NOMO-1 treated with DMSO at 0.1 percent for 48 hours (cell line): ENCODE measurements around the gene HYDIN.
"Not testable (repeated sequence)": the region's sequence is repeated elsewhere in the genome, so short reads cannot be mapped to it uniquely, and the experiment has no call there.

Experiments
- DNase-seq: peaks from one replicate; lab custom pipeline; 2025; ENCODE audit not compliant: unreplicated experiment; lab: John Stamatoyannopoulos, UW

The HYDIN gene

GRCh38 chr16:71143246-71143645 is 87.3 kb downstream of the HYDIN start:
- DNase-seq, result not testable (repeated sequence)

GRCh38 chr16:71110565-71110964 is 120.0 kb downstream of the HYDIN start:
- DNase-seq, result not testable (repeated sequence)

GRCh38 chr16:71109656-71110208 is 120.8 kb downstream of the HYDIN start:
- DNase-seq, result not testable (repeated sequence)

- DNase-seq, result not testable (repeated sequence)
Observed at GRCh38 chr16:71105881-71106280, 124.6 kb downstream of the HYDIN start.

GRCh38 chr16:71083573-71083972 is 146.9 kb downstream of the HYDIN start:
- DNase-seq, result not testable (repeated sequence)

GRCh38 chr16:71080777-71081176 is 149.7 kb downstream of the HYDIN start:
- not testable (repeated sequence) for DNase-seq

GRCh38 chr16:71080262-71080661 is 150.3 kb downstream of the HYDIN start:
- not testable (repeated sequence) for DNase-seq

- DNase-seq, result not testable (repeated sequence)
Observed at GRCh38 chr16:71070651-71071050, 159.9 kb downstream of the HYDIN start.

- not testable (repeated sequence) for DNase-seq
Observed at GRCh38 chr16:71069842-71070241, 160.7 kb downstream of the HYDIN start.

- not testable (repeated sequence) for DNase-seq
Observed at GRCh38 chr16:71053897-71054609, 176.5 kb downstream of the HYDIN start.

- DNase-seq, result not testable (repeated sequence)
Observed at GRCh38 chr16:71050307-71050706, 180.2 kb downstream of the HYDIN start.

- not testable (repeated sequence) for DNase-seq
Observed at GRCh38 chr16:71039368-71040111, 191.0 kb downstream of the HYDIN start.

- DNase-seq, result not testable (repeated sequence)
Observed at GRCh38 chr16:71038421-71038820, 192.1 kb downstream of the HYDIN start.

GRCh38 chr16:71037987-71038386 is 192.5 kb downstream of the HYDIN start:
- not testable (repeated sequence) for DNase-seq

- not testable (repeated sequence) for DNase-seq
Observed at GRCh38 chr16:71028032-71028727, 202.3 kb downstream of the HYDIN start.

- DNase-seq, result not testable (repeated sequence)
Observed at GRCh38 chr16:71027511-71027910, 203.0 kb downstream of the HYDIN start.

GRCh38 chr16:71023851-71024439 is 206.6 kb downstream of the HYDIN start:
- not testable (repeated sequence) for DNase-seq

GRCh38 chr16:71021961-71022537 is 208.5 kb downstream of the HYDIN start:
- not testable (repeated sequence) for DNase-seq

GRCh38 chr16:71019067-71019682 is 211.3 kb downstream of the HYDIN start:
- DNase-seq, result not testable (repeated sequence)

GRCh38 chr16:71015419-71015818 is 215.1 kb downstream of the HYDIN start:
- DNase-seq, result not testable (repeated sequence)
